Activated CD4-positive, alpha-beta T cell treated with anti-CD3 and anti-CD28 coated beads for 1 hour (primary cell): ENCODE results near the gene SLC41A3.
"Not testable (repeated sequence)": the region's sequence is repeated elsewhere in the genome, so short reads cannot be mapped to it uniquely, and the experiment has no call there.

Source experiments
- DNase-seq: peaks from one replicate; pipeline ENCODE4 v3.0.0-alpha.2; 2020

SLC41A3 gene

DNA sequence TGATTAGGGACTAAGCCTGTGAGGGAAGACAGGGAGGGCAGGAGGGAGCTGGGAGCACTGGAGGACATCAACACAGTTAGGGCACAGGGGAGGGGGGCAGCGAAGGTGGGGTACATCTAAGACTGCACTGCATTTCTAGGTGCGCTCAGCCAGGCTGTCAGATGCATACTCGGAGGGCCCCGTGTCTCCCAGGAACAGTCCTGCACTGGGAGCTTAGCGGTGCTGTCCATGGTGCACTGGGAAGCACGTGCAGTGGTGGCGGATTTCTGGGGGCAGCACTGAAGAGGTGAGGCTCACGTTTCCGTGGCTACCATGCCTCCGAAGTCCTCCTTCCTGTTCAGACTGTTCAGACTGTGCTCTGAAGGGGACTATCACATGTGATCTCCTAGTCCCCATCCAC is 60.5 kb downstream of the SLC41A3 start:
- no peak for DNase-seq

DNA sequence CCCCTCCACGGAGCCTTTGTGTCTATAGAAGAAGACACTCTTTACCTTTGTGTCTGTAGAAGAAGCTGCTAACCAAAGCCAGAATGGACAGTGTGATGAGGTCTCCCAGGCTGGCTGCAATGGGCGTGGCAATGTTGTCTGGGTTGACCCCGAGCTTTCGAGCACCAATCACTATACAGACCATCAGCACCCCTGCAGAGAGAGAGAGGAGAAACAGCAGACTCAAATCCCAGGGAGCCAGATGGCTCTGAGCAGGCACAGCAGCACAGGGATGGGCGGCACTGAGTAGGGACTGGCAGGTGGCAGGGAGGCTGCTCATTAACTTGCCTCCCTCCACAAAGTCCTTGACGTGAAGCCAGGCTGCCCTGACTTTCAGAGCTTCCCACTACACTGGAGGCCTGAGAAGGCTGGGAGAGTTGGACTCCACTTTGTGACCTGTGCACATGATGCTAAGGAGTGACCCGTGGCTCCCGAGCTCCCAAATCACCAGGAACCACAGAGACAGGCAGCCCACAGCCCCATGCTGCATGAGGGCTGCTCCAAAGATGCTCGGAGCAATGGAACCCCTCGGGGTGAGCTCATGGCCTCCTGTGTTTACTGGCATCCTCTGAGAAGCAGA is 61.1 kb downstream of the SLC41A3 start:
- DNase-seq = no peak

DNA sequence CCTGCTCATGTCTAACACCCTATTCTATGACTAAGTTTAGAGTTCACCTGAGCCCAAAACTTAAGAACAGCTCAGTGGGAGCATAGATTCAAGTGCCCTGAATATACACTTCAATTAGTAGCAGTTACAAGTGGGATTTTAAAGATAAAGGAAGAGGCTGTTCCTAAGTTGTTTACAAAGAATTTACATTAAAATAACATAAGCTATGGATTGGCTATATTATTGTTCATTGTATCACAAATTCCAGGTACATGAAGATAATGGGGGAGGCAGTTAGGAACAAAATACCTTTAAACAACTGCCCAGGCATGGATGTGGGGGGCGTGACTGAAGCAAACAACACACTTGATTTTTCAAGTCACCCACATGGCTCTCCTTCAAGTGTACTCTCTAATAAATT is 62.2 kb downstream of the SLC41A3 start:
- no peak for DNase-seq

DNA sequence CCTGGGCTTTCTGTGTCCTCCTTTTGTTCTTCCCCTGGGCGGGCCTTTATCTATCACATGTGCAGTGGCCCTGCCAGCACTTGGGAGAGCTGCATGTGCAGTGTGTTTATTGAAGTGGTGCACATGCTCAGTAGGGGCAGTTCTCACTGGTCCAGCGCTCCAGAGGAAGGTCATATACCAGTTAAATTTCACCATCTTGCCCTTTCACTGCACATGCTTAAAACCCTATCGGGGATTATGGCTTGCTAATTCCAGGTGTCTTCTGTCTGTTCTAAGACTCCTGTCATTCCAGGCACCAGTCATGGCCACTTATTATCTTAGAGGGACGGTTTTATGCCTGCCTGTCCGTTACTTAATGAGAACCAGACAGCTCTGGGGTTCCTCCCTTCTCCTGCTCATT is 62.7 kb downstream of the SLC41A3 start:
- no peak for DNase-seq

DNA sequence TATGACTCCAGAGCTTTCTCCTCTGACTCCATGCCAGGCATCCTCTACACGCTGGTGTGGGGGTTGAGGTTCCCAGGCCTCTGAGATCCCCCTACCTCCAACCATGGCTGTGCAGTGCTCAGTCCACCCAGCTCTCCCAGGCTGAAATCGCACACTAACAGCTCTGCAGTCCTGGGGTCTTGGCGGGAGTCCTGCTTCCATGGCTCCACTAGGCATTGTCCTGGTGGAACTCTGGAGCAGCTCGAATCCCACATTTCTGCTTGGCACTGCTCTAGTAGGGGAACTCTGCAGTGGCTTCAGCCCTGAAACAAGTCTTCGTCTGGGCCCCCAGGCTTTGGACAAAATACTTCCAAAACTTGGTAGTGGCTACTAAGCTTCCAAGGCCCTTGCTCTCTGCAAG is 64.2 kb downstream of the SLC41A3 start:
- DNase-seq = no peak

DNA sequence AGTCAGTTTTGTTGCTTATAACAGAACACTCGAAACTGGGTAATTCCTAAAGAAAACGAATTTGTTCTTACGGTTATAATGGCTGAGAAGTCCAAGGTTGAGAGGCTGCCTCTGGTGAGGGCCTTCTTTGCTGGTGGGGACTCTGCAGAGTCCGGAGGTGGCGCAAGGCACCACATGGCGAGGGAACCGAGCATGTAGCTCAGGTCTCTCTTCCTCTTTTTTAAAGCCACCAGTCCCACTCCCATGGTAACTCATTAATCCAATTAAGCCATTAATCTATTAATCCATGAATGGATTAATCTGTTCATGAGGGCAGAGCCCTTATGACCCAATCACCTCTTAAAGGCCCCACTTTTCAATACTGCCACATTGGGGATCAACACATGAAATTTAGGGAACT is 64.9 kb downstream of the SLC41A3 start:
- DNase-seq = no peak

DNA sequence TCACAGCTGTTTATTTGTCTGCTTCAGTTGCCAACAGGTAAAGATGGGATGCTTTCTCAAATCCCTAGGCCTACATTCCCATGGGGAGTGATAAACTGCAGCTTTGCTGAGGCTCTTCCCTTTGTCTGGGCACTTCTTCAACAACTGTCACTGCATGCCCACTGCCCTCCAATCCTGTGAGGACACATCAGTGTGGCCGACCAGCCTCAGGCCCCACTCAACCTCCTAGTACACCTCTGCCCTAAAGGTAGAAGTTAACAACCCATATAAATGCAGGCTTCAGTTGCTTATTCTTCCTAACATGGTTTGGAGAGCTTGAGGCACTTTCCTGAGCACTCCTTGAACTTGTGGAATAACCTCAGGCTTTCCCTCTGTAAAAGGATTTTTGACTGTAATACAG is 65.4 kb downstream of the SLC41A3 start:
- DNase-seq = no peak

DNA sequence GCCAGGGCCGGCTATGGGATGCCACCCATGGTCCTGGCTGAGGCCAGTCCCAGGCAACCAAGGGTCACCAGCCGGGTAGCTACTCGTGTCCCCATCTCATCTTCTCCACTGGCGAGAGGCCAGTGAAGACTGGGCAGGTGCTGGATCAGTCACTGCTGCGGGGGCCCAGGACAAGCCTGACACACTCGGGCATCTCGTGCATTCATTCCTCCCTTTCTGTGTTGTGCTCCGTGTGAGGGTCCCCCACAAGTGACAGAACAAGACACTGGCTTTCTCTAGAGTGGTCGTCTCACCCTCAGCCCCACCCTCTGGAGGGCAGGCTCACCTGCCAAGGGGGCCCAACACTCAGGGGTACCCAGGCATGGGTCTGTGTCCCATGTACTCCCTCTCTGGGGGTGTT is 66.6 kb downstream of the SLC41A3 start:
- no peak for DNase-seq

DNA sequence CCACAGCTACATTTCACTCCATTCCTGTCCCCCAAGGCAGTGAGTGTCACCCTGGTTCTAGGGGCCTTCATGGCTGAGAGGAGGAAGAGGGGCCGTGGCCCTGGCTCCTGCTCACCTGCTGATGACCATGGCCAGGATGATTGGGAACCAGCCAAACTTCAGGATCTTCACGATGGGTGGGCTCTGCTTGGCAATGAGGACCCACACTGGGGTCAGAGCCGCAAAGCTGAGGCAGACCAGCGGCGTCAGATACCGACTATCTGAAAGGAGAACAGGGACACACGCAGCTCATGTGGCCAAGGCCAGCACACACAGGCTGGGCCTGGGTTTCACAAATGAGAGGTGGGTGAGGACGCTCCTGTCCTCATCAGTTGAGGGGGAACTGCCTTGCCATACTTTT is 67.3 kb downstream of the SLC41A3 start:
- DNase-seq = no peak

DNA sequence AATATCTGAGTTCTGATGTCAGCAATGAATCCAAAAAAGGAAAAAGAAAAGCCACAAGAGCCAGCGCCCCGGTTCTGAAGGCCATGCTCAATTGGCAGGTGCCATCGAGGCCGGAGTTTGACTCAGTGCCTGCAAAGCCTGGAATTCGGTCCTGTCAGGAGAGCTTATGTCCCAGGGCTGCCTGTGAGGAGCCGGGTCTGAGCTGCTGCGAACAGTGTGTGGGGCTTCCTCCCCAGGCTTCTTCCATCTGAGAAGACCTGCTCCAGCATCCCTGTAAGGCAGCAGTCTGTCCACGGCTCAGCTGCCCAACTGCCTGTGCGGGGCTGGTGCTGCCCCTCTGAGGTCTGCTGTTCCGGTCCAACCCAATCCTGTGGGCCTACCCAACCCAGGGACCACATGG is 68.8 kb downstream of the SLC41A3 start:
- no peak for DNase-seq

DNA sequence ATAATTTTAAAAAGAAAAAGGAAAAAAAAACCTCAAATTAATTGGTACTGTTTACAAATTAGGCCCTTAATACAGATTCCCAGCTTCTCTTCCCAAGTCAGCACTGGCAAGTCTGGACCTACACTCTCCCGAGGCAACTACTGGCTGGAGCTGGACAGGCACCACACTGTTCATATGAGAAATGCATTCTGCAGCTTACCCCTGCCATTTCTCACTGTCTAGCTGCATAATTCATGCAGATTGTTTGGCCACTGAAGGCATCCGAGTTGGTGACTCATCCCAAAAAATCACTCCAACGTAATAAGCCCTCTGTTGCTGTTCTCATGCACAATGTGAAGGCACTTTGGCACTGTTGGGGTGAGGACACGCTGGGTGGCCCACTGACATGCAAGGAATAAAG is 69.7 kb downstream of the SLC41A3 start:
- no peak for DNase-seq

DNA sequence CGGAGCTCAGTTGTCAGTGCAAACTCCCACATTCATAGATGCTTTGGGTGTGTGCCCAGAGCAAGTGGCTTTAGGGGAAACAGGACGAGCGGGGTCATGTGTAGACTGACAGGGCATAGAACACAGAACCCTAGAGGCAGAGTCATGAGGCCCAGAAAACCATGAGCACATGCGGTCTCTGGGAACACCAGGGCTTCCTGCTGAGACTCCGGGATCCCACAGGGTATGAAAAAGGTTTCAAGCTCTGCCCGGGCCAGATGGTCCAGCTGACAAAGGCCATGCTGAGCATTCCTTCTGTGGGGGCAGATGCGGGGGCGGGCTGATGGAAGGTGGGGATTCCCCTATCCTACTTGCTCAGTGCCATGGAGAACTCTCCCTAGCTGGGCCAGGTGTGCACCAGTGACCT is 70.2 kb downstream of the SLC41A3 start:
- no peak for DNase-seq

DNA sequence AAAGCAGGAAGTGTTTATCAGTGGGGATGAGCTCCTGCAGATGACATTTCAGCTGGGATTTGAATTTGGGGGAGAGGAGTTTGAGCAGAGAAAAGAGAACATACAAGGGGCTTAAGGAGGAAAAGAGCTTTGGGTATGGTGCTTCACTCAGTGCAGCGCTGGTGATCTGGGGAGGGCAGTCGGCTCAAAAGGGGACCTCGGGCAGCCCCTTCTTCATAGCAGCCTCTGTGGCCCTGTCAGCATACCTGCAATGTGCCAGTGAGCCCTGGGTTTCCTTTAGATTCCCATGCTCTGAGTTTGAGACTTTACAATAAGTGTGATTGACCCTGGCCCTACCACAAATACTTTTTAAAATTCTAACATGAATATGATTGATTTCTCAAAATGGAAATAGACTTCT is 74.7 kb downstream of the SLC41A3 start:
- no peak for DNase-seq

DNA sequence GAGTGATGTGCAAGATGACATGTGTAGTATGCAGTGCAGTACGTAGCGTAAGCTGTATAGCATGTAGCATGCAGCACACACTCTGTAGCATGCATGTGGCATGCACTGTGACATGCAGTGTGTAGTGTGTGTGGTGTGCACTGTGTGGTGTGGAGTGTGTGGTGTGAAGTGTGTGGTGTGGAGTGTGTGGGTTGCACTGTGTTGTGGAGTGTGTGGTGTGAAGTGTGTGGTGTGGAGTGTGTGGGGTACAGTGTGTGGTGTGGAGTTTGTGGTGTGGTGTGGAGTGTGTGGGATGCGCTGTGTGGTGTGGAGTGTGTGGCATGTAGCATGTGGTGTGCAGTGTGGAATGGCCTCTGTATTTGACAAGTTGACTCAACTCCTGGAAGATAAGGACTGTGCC is 75.7 kb downstream of the SLC41A3 start:
- DNase-seq = no peak

DNA sequence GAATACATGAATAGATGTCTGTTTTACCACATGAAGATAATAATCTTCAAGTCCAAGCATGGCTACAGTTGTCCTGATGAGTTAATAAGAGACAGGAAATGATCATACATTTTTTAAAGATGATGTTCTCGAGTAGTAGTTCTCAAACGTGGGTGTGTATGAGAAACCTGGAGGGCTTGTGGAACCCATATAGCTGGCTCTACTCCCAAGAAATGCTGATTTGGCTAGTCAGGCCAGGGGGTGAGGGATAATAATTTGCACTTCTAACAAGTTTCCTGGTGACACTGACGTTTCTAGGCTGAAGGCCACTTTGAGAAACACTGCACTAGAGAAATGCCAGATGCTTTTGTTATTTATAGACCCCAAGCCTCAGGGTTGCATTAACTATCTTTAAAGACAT is 78.0 kb downstream of the SLC41A3 start:
- no peak for DNase-seq

DNA sequence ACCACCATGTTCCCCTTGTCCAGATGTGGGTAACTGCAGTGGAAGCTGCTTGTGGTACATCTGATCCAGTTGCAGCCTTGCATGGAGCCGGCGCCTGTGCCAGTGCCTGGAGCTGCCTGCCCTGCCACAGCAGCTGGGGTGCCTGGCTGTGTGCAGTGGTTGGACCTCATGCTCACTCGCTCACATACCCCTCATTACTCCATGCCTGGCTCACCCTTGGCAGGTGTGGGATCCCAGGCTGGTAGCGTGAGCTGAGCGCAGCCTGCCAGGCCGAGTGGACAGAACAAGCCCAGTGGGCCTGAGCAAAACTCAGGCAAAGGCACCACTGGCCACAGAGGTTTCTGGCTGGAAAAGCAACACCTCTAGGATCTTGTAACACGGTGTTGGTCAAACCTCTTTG is 79.2 kb downstream of the SLC41A3 start:
- no peak for DNase-seq

DNA sequence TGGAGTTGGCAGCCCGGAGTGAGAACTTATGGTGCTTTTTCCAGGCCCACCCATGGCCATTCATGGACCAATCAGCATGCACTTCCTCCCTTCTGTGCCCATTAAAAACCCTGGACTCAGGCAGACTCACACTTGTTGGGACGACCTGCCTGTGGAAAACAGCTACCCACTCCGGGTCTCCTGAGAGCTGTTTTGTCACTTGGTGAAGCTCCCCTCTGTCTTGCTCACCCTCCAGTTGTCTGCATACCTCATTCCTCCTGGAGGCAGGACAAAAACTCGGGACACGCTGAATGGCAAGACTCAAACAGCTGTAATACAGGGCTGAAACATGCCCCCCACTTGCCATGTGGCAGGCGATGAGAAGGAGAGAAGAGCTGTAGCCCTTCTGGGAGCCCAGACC is 79.7 kb downstream of the SLC41A3 start:
- DNase-seq = no peak

DNA sequence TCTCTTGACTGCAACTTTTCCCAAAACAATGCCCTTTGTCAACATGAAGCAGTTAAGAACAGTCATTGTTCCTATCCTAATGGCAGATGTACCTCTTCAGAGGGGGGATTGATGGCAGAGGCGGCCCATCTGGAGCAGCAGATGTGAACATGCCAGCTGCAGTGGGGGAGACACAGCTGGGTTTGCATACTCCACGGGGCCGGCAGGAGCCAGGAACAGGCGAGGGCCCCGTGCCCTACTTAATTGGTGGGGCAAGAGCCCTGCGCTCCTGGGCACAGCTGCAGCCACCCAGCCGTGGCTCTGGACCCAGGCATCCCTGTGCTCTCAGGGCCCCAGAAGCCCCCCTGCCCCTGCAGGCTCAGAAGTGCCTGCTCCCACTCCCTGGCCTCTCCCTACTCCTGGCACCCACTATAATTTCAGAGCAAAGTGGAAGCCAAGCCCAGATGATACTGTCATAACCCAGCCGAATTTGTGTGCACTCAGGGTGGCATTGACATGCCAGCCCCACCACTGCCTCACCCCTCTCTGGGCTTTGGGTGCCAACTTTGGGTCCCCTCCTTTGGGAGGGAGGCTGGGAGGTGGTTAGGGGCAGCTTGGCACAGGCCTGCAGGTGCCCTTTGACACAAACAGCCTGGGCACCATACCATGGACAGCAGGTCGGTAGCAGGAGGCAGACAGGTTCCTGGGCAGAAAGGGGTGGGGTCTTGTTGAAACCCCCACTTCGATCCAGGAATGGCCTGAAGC is 80.3 kb downstream of the SLC41A3 start:
- no peak for DNase-seq

DNA sequence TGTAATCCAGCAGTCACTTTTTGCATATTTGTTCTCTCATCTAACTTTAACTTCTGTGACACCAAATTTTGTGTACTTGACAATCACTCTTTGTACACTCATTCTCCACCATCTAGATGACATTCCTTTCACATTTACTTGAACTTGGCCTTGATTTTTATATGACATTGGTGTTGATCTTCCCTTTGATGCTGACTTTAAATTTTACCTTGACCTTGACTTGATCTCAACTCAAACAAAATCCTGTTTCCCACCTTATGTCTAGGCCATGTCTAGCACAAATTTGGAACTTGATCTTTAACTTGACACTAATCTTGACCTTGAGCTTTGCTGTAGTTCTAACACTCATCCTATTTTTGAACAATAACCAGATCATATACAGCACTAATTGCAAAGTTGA is 81.7 kb downstream of the SLC41A3 start:
- DNase-seq = no peak

DNA sequence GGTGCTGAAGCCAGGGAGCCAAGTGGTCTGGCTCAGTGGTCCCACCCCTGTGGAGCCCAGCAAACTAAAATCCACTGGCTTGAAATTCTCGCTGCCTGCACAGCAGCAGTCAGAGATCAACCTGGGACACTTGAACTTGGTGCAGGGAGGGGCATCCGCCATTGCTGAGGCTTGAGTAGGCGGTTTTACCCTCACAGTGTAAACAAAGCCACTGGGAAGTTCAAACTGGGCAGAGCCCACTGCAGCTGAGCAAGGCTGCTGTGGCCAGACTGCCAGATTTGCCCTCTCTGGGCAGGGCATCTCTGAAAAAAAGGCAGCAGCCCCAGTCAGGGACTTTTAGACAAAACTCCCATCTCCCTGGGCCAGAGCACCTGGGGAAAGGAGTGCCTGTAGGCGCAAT is 87.2 kb downstream of the SLC41A3 start:
- DNase-seq = not testable (repeated sequence)

DNA sequence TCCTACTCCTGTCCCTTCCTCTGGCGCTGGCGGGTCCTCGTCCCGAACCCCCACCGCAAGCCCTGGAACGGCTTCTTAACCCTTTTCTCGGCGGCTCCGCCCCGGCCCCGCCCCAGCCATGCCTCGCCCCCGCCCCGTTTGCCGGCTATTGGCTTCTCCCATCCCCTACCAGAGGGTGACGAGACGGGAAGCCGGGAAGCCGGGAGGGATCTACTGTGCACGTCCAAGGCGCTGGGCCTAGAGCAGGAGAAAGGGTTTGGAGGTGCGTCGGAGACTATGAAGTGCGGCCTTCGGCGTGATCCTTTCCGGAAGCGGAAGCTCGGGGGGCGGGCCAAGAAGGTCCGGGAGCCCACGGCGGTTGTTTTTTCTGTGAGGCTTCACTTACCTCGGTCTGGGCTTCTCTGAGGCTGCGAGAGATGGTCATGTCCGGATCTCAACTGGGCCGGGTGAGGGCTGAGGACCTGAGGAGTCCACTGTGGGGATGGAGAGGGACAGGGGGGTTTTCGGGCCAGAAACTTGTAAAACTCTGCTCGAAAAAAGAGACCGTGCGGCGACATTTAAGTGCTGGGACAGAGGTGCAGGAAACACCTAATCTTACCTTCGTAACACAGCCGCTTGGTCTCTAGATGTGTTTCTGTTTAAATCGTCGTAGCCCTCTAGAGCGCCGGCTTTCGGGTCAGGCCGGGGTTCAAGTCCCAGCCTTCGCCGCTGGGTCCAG is 93.5 kb downstream of the SLC41A3 start:
- DNase-seq = peak; percentile 61

DNA sequence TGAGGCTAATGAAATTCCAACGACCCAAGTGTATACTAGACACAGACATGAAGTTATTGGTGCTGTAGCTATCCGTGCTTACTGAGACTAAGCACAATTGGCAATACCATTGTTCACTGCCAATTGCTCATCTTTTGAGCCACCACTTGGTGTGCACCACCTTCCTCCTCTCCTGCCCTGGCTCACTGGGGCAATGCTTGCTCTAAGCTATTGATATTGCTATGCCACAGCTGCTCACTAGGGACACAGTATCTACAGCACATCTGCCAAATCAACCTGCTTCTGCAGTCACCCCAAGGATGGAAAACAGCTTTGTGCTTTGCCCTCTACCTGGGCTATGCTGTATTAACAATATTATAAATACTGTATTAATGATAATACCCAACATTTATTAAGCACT is 99.0 kb downstream of the SLC41A3 start:
- DNase-seq = not testable (repeated sequence)

DNA sequence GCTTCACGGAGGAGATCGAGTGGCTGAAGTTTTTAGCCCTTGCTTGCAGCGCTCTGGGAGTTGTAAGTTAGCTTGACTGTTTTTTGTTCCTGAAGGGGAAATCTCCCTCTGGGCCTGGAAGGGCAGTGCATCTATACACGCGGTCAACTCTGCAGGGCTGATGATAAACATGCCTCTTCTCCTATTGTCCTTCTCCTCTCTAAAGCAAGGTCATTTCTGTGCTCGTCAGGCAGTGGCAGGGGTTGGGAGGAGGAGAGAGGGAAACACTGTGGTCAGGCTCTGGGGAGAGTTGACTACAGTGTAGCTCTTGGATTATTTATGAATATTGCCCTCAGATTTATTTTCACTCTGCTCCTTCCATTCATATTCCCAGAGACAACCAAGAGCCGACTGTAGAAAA is 106.8 kb downstream of the SLC41A3 start:
- not testable (repeated sequence) for DNase-seq

DNA sequence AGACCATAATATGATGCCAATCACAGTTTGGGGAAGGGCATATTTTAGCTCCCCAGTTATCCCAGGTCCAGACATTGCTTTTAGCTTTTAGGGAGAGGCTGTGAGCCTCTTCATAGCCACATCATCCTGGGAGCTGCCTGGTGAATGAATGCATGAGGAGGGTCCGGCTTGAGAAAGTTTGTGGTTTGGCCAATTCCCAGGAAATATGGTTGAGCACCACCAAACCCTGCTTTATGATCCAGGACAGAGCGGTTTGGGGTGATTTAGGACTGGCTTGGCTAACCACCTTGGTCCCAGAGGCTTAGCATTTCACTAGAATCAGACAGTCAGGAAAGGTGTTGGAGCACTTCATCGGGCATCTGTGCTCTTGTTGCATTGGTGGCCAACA is 107.9 kb downstream of the SLC41A3 start:
- DNase-seq = not testable (repeated sequence)
